Gastroesophageal sphincter (tissue), 4 donors: ENCODE measurements around the gene TBCD. TPM values are rescaled to one million over a fixed set of nuclear protein-coding genes. Genes with fewer than 3 reads are reported as not detected.

ENCODE experiments used
- ATAC-seq: fragments of 150-250 bp; one replicate; pipeline ENCODE4 v1.9.1; 2016; ENCODE audit warnings: mild to moderate bottlenecking, moderate library complexity
- H3K27ac ChIP-seq, 4 donors: fragments of 200-600 bp; sonication (generic) in 3 of 4; 1 replicate in 3 of 4; 2 replicates in 1 of 4; pipeline ENCODE4 v1.5.1; 2016 to 2019
- H3K27me3 ChIP-seq: fragments of 200-600 bp; sonication (generic); one replicate; pipeline ENCODE4 v1.5.1; 2019
- H3K36me3 ChIP-seq, 2 donors: fragments of 200-600 bp; sonication (generic); one replicate each; pipeline ENCODE4 v1.5.1; 2019; ENCODE audit warnings: control low read depth in 1 of 2
- H3K4me1 ChIP-seq, 3 donors: fragments of 200-600 bp; sonication (generic); 1 replicate in 2 of 3; 2 replicates in 1 of 3; pipeline ENCODE4 v1.5.1; 2016 to 2019; ENCODE audit warnings: control low read depth in 2 of 3
- H3K4me3 ChIP-seq, 2 donors: fragments of 200-600 bp; sonication (generic); one replicate each; pipeline ENCODE4 v1.5.1; 2019; ENCODE audit warnings: mild to moderate bottlenecking in 1 of 2, moderate library complexity in 1 of 2
- H3K9me3 ChIP-seq, 3 donors: fragments of 200-600 bp; sonication (generic); one replicate each; pipeline ENCODE4 v1.5.1; 2017 to 2019; ENCODE audit warnings: control low read depth in 2 of 3
- CTCF ChIP-seq, 4 experiments: fragments of 200-600 bp in 2 of 4; fragments of 450-650 bp in 2 of 4; sonication (generic) in 1 of 4; IDR thresholded peaks; one replicate each; pipeline ENCODE4 v1.5.1; 2017 to 2019; ENCODE audit warnings: antibody characterized with exemption in 4 of 4, mild to moderate bottlenecking in 2 of 4, moderate library complexity in 2 of 4
- EP300 ChIP-seq: sonication (generic); formaldehyde crosslinking; IDR thresholded peaks from one replicate; pipeline ENCODE4 v1.6.1; 2017; ENCODE audit warnings: antibody characterized with exemption, mild to moderate bottlenecking
- POLR2A ChIP-seq, 2 donors: fragments of 450-650 bp; IDR thresholded peaks; one replicate each; pipeline ENCODE4 v1.6.1; 2017; ENCODE audit warnings: antibody characterized with exemption in 2 of 2, mild to moderate bottlenecking in 2 of 2, moderate library complexity in 1 of 2
- POLR2AphosphoS5 ChIP-seq: sonication (generic); formaldehyde crosslinking; IDR thresholded peaks from one replicate; pipeline ENCODE4 v1.6.1; 2017; ENCODE audit warnings: antibody characterized with exemption
- WGBS, 2 donors: methylation state at CpG; one replicate each; pipeline ENCODE4 v1.1.5; 2018; ENCODE audit warnings: low coverage in 1 of 2; 5-methylcytosine and 5-hydroxymethylcytosine counted together
- total RNA-seq, 4 donors: library from RNA; depleted of rRNA; stranded (reverse); fragments of >200 nt; gene quantifications; one replicate each; pipeline ENCODE4 v1.1.0, GENCODE V29; 2016

The TBCD gene
- total RNA-seq, 4 donors from 2014 or later: 32.0 to 57.8 (median 47.0) TPM

DNA sequence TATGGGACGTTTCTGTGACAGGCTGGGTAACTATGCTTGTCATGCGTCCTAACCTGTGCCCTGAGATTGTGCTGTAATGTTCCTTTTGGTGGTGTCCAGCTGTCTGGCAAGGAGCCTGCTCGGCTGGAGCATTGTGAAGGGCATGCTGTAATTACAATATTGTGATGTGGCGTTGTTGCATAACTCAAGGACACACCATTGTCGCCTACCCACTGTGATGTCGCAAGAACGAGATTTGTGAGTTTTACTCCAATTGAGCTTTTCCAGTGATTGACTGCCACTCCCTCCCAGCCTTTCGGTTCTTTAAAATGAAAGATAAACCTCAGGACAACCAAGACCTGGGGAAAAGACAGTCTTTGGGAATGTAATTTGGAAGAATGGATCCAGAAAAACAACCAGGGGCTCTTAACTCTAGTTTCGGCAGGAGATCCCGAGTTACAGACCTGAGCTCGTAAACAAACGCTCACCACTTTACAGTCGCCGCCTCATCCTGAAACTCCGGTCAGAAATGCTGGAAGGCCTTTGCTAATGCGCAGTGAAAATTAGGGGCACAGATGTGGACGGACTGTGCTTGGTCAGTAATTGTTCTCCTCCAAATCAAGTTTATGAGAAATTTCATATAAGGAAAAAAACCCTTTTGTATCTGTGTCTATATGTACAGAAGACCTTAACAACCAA is 86.7 kb downstream of the TBCD start:
- WGBS, 2 donors: 81 to 89% methylated on average over 6 to 17 of the region's 17 CpGs
- ATAC-seq: no peak
- Histone ChIP-seq H3K9me3 (no peaks in the 10 kb centered on the region), H3K27me3 (no peaks in the 10 kb centered on the region), H3K36me3 (peaks cover 0 to 33% of the 10 kb centered on the region in 2 donors), H3K27ac (peak overlapping the region in 2 of 4 donors; percentile 14 to 20), H3K4me1 (peaks cover 0 to 9% (median 0%) of the 10 kb centered on the region in 3 donors), H3K4me3 (no peak overlapping the region)
- TF ChIP-seq EP300 (no peak), CTCF (IDR thresholded peaks at IDR 0.05) (no peak), POLR2AphosphoS5 (no peak), POLR2A (IDR thresholded peaks at IDR 0.05) (no peak)

- no peak for TF ChIP-seq EP300
- no peak for TF ChIP-seq POLR2AphosphoS5
- TF ChIP-seq CTCF (IDR thresholded peaks at IDR 0.05): no peak
- no peak for TF ChIP-seq POLR2A (IDR thresholded peaks at IDR 0.05)
- no peak within 1 kb of the TSS for H3K27ac ChIP-seq
- no peaks in the 10 kb centered on the region for H3K9me3 ChIP-seq
- H3K27me3 ChIP-seq: no peaks in the 10 kb centered on the region
- peaks cover 0 to 22% of the 10 kb centered on the region in 2 donors for H3K36me3 ChIP-seq
- peaks cover 0 to 9% (median 0%) of the 10 kb centered on the region in 3 donors for H3K4me1 ChIP-seq
- WGBS, 2 donors: 91 to 93% methylated on average over 7 to 16 of the region's 25 CpGs
- ATAC-seq: no peak
- H3K4me3 ChIP-seq: no peak within 1 kb of the TSS
Observed at GRCh38 chr17:82839617-82840292, 87.9 kb downstream of the TBCD start, which contains the start of gene ZNF750. Gene ZNF750 (minus strand): TSS chr17:82840022. CDS start chr17:82832454, 7,568 bp downstream.

DNA sequence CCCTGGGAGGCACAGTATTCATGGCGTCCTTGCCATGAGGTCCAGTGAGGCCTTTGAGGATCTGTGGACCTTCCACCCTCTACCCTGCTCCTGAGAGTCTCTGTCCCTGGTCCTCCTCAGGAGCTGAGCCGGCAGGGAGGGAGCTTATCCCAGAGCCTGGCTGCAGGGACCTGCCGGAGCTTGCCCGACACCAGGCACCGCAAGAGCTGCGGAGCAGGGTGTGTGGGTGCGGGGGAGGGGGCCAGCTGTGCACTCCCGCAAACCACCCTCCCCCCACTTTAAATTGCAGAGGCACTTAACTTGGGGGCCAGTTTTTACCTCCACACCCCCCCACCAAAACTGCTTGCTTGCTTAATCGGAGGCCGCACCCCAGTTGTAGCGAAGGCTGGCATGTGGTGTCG is 88.6 kb downstream of the TBCD start:
- Histone ChIP-seq H3K9me3 (no peaks in the 10 kb centered on the region), H3K27me3 (no peaks in the 10 kb centered on the region), H3K4me3 (no peak overlapping the region), H3K27ac (no peak overlapping the region), H3K36me3 (peaks cover 0 to 15% of the 10 kb centered on the region in 2 donors), H3K4me1 (peaks cover 0 to 9% (median 0%) of the 10 kb centered on the region in 3 donors)
- TF ChIP-seq CTCF (IDR thresholded peaks at IDR 0.05): no peak
- no peak for TF ChIP-seq POLR2A (IDR thresholded peaks at IDR 0.05)
- TF ChIP-seq EP300: no peak
- no peak for TF ChIP-seq POLR2AphosphoS5
- WGBS, 2 donors: 100% methylated on average over 4 of the region's 12 CpGs; no CpG with 5 or more reads in 1 of the 2 donors
- ATAC-seq: no peak

DNA sequence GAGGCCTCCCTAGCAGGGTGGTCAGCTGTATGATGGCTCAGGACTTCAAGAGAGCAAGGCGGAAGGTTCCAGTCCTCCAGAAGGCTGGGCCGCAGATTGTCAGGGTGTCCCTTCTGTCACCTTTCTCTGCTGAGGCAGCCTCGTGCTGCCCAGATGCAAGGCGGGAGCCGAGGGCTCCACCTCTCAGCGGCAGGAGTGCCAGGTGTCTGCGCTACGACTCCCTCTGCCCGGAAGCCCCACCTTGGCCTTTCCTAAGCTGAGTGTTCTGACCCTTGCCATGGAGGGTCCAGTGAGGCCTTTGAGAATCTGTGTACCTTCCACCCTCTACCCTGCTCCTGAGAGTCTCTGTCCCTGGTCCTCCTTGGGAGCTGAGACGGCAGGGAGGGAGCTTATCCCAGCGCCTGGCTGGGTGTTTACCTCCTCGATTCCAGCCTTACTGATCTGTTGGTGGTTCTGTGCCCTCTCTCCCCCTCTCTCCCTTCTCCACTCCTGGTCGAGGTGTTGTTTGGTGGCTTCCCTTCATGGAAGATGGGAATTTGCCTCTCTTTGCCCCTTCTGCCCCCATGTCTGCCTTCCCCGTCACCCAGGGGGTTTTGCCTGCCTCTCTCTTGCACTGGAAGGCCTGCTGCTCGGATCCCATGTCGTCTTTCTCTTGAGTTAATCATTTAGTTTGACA is 90.2 kb downstream of the TBCD start:
- no peak overlapping the region for H3K4me3 ChIP-seq
- no peaks in the 10 kb centered on the region for H3K27me3 ChIP-seq
- no peak for TF ChIP-seq CTCF (IDR thresholded peaks at IDR 0.05)
- peaks cover 0 to 25% of the 10 kb centered on the region in 2 donors for H3K36me3 ChIP-seq
- H3K9me3 ChIP-seq: no peaks in the 10 kb centered on the region
- H3K27ac ChIP-seq: no peak overlapping the region
- no peak for ATAC-seq
- WGBS, 2 donors: 94 to 95% methylated on average over 8 to 13 of the region's 16 CpGs
- peaks cover 0 to 16% (median 0%) of the 10 kb centered on the region in 3 donors for H3K4me1 ChIP-seq
